Measurements from ENCODE around the gene MCC.

MCC gene

GRCh38 chr5:113005454-113005853, 482.8 kb downstream of the MCC start:
- DNase-seq, result no peak

GRCh38 chr5:113003763-113004162, 484.5 kb downstream of the MCC start:
- no peak for DNase-seq

DNA sequence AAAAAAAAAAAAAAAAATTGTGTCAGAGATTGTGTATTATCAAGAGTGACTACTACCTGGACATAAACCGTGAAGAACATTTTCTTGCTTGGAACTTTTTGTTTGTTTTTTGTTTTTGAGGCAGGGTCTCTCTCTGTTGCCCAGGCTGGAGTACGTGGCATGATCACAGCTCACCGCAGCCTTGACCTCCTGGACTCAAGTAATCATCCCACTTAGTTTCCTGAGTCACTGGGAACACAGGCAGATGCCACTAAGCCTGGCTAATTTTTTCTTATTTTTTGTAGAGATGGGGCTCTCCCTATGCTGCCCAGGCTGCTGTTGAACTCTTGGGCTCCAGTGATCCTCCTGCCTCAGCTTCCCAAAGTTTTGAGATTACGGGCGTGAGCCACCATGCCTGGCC, 485.8 kb downstream of the MCC start:
- no peak for DNase-seq

DNA sequence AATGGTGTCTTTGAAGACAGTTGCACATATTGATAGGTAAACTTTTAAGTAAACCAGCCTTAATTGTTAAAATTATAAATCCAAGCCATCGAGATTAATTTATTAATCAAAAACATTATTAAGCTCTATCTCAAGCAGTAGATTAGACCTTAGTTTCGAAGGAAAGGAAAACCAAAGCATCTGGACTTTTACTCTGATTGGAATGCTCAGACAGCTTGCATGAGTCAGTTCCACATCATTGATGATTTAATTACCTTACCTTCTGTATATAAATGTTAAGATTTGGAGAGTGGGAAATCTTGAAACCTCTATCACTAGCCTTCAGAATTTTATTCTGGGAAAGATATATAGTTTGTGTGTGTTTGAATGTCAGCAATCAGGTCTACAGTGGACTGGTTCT, 487.8 kb downstream of the MCC start:
- DNase-seq, result no peak

DNA sequence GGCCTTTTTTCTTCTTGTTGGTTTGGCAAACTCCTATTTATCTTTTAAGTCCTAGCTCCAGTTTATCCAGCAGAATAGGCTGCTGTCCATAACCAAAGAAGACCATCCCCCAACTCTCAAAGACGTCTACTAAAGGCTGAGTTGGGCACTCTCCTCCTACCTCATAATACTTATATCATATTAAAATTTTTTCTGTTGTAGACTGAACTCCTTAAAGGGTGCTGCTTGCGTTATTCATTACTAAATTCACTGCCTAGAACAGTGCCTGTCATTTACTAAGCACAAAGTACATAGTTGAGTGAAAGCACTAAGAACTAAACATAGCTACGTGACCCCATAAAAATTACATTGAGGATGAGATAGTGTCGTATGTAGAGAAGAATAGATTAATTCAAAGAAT, 490.0 kb downstream of the MCC start:
- no peak for DNase-seq

DNA sequence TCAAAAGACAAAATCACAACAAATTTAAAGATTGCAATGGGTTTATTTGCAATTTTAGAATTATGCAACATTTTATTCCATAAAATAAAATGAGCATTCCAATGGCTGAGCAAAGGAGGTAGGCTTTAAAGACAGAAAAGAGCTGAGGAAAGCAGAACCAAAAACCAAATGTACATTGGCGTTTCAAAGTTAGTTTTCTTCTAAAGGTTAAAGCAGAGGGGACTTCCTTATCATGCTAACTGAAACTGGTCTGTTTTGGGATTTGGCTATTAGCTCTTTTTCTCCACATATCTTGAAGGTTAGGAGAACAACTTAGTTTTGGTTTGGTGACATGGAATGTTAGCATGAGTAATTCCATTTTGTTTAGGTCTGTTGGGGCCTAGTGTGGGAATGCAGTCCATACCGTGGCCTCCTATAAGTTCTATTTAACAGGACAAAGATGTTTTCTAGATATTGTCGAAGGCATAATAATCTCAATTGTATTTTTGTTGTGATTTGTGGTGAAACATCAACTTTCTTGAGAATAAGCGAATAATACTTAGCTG, 491.4 kb downstream of the MCC start:
- no peak for DNase-seq

- DNase-seq, result peak; percentile 79
Measured at GRCh38 chr5:112995764-112996618, 492.3 kb downstream of the MCC start.

DNA sequence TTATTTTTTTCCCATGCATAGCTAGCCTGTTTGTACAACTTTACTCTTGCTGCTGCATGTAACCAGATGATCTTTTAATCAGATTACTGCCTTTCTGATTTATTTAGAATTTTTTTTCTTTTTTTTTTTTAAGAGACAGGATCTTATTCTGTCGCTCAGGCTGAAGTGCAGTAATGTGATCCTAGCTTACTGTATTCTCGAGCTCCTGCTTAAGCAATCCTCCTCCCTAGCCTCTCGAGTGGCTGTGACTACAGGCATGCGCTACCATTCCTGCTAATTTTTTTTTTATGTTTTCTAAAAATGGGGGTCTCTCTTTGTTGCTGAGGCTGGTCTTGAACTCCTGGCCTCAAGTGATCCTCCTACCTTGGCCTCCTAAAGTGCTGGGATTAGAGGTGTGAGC, 502.0 kb downstream of the MCC start:
- DNase-seq, result no peak

DNA sequence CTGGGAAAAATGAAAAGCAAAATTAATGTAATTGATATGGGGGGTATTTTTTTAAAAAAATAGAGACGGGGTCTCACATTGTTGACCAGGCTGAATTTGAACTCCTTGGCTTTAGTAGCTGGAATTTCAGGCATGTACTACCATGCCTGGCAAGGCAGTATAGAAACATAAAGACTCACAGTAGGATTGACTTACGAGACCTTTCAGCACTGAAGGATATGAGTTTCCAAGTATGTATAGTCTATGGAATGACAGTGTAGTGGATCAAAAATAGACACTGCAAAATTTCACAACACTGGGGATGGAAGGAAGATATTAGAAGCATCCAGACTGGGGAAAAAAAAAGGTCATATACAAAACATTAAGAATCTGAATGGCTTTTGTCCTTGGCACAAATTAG, 504.9 kb downstream of the MCC start:
- no peak for DNase-seq

DNA sequence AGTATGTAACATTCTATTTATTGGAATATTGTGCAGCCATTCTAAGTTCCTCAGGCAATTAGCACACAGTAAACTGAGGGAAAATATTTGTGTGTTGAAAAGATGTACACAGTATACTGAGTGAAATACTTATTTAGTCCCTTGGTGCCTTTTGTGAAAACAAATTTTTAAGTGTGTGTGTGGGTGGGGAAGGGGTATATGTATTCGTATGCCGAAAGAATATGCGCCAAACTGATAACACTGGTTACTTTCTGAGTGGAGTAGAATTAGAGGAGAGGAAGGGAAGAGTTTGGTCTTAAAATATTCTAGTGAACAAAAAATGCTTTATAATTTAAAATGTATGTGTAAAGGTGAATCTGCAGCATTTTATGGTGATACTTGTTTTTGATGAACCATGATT, 508.5 kb downstream of the MCC start:
- no peak for DNase-seq

- no peak for DNase-seq
Measured at GRCh38 chr5:112978836-112979235, 509.4 kb downstream of the MCC start.

- DNase-seq, result no peak
Measured at GRCh38 chr5:112977440-112977861, 510.8 kb downstream of the MCC start.

- peak; percentile 97 for DNase-seq
Measured at GRCh38 chr5:112976432-112977309, 511.6 kb downstream of the MCC start, which contains the start of gene DCP2. Gene DCP2 (plus strand): TSS chr5:112976798. CDS start chr5:112976934, 136 bp downstream.

GRCh38 chr5:112975721-112976431, 512.4 kb downstream of the MCC start:
- peak; percentile 7 for DNase-seq

GRCh38 chr5:112974901-112975300, 513.4 kb downstream of the MCC start:
- no peak for DNase-seq

GRCh38 chr5:112973904-112974303, 514.3 kb downstream of the MCC start:
- no peak for DNase-seq

- no peak for DNase-seq
Measured at GRCh38 chr5:112973036-112973435, 515.2 kb downstream of the MCC start.

Measured in activated naive CD4-positive, alpha-beta T cell treated with Interleukin-2 at 50 U/mL for 16 hours (primary cell).